Keratinocyte (primary cell): ENCODE results near the gene C22orf31.

Source experiments
- CTCF ChIP-seq, 3 experiments: IDR thresholded peaks in 1 of 3; conservative IDR thresholded peaks in 1 of 3; optimal IDR thresholded peaks in 1 of 3; 2 replicates in 2 of 3; 3 replicates in 1 of 3; pipeline versions ENCODE3 to v1.5.1; 2011; ENCODE audit warnings: low read length in 3 of 3, mild to moderate bottlenecking in 3 of 3, moderate library complexity in 2 of 3, control low read depth in 1 of 3, inconsistent platforms in 1 of 3; ENCODE audit not compliant: insufficient read depth in 2 of 3; ENCODE audit errors: extremely low read depth in 1 of 3
- EZH2 ChIP-seq: IDR thresholded peaks from one replicate; pipeline ENCODE4 v1.6.1; 2012; ENCODE audit warnings: inconsistent platforms, mild to moderate bottlenecking, low read length, moderate library complexity

- no peak for TF ChIP-seq CTCF (optimal IDR thresholded peaks at IDR 0.05 in 1 of 3, IDR thresholded peaks at IDR 0.05 in 1 of 3, conservative IDR thresholded peaks at IDR 0.05 in 1 of 3; ENCODE audit: extremely low read depth in 1 of 3, insufficient read depth in 2 of 3, low read length in 3 of 3)
- no peak for TF ChIP-seq EZH2
These were observed 8.5 kb downstream of the C22orf31 start for GRCh38 chr22:29053048-29053702.
